Measurements from ENCODE around the gene CTIF.

The CTIF gene

GRCh38 chr18:48739266-48740067, 200.6 kb downstream of the CTIF start:
- TF ChIP-seq CTCF (IDR thresholded peaks at IDR 0.05; ENCODE audit: insufficient read depth, low read depth, low read length, missing control alignments), result no peak
- DNase-seq (ENCODE audit: low read depth), result no peak
- H3K4me3 ChIP-seq (ENCODE audit: low read length), result no peak overlapping the region

- TF ChIP-seq CTCF (IDR thresholded peaks at IDR 0.05; ENCODE audit: insufficient read depth, low read depth, low read length, missing control alignments), result no peak
- DNase-seq (ENCODE audit: low read depth), result no peak
- H3K4me3 ChIP-seq (ENCODE audit: low read length), result no peak overlapping the region
These were observed 201.2 kb downstream of the CTIF start for GRCh38 chr18:48740068-48740440.

GRCh38 chr18:48740851-48741485, 202.1 kb downstream of the CTIF start:
- no peak for TF ChIP-seq CTCF (IDR thresholded peaks at IDR 0.05; ENCODE audit: insufficient read depth, low read depth, low read length, missing control alignments)
- H3K4me3 ChIP-seq (ENCODE audit: low read length), result no peak overlapping the region
- DNase-seq (ENCODE audit: low read depth), result no peak

- H3K4me3 ChIP-seq (ENCODE audit: low read length), result no peak overlapping the region
- no peak for DNase-seq (ENCODE audit: low read depth)
- no peak for TF ChIP-seq CTCF (IDR thresholded peaks at IDR 0.05; ENCODE audit: insufficient read depth, low read depth, low read length, missing control alignments)
These were observed 203.0 kb downstream of the CTIF start for GRCh38 chr18:48741866-48742265.

GRCh38 chr18:48742304-48742703, 203.5 kb downstream of the CTIF start:
- H3K4me3 ChIP-seq (ENCODE audit: low read length), result no peak overlapping the region
- no peak for TF ChIP-seq CTCF (IDR thresholded peaks at IDR 0.05; ENCODE audit: insufficient read depth, low read depth, low read length, missing control alignments)
- DNase-seq (ENCODE audit: low read depth), result no peak

- peak; percentile 54 for DNase-seq (ENCODE audit: low read depth)
- H3K4me3 ChIP-seq (ENCODE audit: low read length), result no peak overlapping the region
- no peak for TF ChIP-seq CTCF (IDR thresholded peaks at IDR 0.05; ENCODE audit: insufficient read depth, low read depth, low read length, missing control alignments)
These were observed 204.1 kb downstream of the CTIF start for GRCh38 chr18:48742706-48743475.
